CD4-positive, alpha-beta T cell treated with Interleukin-2 at 100 ng/mL for 4 hours (primary cell): ENCODE results near the gene MUC13.
"Not testable (repeated sequence)": the region's sequence is repeated elsewhere in the genome, so short reads cannot be mapped to it uniquely, and the experiment has no call there.

Source experiments
- DNase-seq: peaks from one replicate; pipeline ENCODE4 v3.0.0-alpha.2; 2020; ENCODE audit warnings: low spot score

MUC13 gene

DNA sequence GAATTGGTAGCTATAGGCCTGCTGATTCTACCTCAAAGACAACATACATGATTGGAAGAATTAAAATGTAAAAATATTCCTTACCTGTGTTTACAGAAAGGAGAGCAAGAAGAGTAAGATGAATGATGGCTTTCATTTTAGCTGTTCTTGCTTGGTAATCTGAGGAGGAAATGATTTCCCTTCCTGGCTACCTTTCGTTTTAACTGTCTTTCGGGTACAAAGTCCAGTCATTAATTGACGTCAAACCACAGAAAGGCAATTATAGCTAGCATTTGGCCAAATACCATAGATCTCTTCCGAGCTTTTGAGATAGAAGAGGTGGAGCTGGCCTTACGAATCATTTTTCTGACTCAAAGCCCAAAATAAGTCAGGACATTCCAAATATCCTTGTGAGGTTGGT lies at the start of gene MUC13:
Gene MUC13 (minus strand): TSS at position 175 of the 400 bp plus-strand sequence. CDS start 39 bp downstream, at position 136.
- DNase-seq = no peak

DNA sequence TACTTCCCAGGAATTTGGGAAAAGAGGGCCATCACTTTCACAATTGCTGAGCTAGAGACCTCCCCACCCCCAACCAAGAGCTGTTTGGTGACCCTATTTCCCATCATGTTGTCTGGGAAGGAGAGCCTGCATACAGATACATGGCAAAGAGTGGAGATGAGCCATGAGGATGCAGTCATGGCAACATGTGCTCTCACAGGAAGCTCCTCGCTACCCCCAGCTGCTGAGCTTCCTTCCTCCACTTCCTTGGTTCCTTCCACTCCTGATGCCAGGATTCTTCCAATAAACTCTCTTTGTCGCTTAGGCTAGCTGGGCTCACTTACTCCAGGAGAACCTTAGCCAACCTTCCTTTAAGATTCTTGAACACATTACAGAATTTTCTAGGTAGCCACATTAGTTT lies 48.3 kb upstream of the MUC13 start:
- no peak for DNase-seq

DNA sequence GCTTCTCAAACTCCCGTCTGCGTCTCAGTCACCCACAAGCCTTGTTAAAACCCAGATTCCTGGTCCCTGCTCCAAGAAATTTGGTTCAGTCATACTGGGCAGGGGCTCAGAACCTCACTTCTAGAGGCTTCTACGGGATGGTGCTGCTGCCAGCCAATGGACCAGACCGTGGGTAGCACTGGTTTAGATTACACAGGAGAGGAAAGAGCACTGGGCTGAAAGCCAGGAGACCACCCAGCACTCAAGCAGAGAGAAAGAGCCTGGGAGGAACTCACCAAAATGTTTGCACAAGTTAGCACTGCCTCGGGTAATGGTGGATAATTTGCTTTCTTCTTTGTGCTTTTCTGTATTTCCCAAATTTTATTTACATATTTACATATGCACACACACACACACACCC lies 46.9 kb upstream of the MUC13 start:
- DNase-seq = no peak

DNA sequence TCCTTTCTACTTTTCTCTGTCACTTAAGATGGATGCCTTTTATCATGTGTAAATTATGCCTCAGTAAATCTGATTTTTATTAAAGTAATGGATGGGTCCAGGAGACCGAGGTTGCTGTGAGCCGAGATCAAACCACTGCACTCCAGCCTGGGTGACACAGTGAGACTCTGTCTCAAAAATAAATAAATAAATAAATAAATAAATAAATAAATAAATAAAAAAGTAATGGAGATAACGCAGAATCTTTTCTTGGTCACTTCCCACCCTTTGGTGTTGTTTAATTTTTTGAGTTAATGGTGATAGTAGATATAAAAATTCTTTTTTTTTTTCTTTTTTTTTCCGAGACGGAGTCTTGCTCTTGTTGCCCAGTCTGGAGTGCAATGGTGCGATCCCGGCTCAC lies 44.1 kb upstream of the MUC13 start:
- DNase-seq = no peak

DNA sequence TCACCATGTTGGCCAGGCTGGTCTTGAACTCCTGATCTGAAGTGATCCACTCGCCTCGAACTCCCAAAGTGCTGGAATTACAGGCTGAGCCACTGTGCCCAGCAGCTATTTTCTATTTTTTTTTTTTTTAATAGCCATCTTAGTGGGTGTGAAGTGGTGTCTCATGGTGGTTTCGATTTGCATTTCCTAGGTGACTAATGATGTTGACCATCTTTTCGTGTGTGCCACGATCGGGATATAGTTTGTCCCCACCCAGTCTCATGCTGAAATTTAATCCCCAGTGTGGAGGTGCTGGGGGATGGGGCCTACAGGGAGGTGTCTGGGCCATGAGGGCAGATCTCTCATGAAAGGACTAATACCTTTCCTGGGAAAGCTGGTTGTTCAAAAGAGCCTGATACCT lies 41.8 kb upstream of the MUC13 start:
- DNase-seq = no peak

DNA sequence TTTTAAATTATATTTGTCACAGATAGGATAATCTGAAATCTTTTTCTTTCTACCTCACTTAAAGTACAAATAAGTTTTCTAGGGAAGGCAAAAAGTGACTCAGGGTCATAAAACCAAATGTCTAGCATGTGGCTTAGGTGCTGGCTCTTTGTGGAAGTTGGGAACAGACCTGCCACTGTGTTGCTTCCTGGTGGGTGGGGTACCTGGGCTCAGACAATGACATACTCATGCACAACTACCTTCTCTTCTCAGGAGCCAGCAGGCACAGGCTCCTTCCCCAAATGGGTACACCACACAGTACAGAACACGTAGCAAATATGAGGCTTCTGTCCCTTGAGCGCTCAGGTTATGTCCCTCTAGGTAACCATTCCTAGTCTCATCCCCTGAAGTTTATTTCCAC lies 40.1 kb upstream of the MUC13 start:
- DNase-seq = no peak

DNA sequence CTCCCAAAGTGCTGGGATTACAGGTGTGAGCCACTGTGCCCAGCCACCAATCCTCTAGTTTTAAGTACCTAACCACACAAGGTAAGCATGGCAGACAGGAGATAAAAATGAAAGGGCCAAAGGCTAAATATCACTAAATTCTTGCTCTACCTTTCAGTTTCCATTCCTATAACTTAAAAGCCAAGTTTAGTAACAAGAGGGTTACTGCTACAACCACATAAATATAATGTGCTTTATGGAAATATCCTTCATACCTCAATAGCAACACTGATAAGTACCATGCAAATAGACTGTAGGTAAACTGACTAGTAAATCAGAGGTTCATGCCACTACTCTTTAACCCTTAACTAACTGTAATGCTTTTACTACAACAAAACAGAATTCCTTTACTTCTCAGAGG lies 38.7 kb upstream of the MUC13 start:
- no peak for DNase-seq

DNA sequence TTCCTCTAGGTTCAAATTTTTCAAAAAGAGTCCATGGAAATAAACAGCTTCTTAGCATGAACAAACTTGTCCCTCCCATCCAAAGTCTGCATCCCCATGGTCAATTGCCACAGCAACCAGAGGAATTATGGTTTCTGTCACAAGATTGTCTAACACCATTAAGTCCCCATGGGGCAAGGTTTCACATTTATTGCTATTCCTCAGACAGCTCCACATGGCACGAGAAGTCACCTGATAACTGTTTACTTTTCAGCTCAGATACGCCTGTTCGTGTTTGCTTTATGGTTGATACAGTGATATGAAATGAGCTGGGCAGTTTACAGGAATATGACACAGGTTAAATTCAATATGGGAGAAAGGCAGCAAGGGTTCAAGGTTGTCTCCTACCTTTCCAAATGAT lies 37.9 kb upstream of the MUC13 start:
- DNase-seq = no peak

- DNase-seq = no peak
Observed at GRCh38 chr3:124969963-124970722, 35.6 kb upstream of the MUC13 start.

- no peak for DNase-seq
Observed at GRCh38 chr3:124969190-124969589, 34.6 kb upstream of the MUC13 start.

DNA sequence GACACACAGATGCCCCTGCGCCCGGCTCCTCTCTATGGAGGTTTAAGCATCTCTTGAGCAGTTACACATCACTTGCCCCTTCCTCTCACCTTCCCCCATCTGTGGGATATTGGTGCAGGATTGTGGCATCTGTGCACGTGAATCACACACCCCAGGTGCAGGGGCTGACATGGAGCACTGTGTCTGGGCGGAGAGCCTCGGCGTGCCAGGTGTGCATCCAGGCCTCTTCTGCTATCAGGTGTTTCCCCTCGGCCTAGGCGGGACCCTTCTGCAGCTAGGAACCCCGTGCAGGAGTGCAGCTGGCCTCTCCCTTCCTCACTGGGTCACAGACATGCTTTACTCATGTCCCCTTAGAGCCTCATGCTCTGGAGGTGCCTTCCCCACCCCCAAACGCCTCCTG lies 33.4 kb upstream of the MUC13 start:
- no peak for DNase-seq

- no peak for DNase-seq
Observed at GRCh38 chr3:124966521-124967445, 32.2 kb upstream of the MUC13 start.

DNA sequence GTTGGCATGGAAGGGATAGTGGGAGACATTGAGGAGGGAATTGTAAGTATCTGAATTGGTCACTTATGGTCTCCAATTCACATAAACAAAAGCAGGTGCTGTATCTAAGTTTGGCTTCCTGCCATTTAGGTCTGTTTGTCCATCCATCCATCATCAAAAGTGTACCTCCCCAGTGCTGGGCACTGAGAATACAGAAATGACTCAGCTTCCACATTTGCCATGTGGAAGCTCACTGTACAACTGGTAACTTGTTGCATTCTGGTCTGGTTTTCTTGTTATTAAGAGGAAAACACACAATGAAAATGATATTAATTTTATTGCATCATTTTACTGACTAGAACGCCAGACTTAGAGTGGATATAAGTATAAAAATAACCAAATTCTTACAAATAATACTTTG lies 30.9 kb upstream of the MUC13 start:
- no peak for DNase-seq

GRCh38 chr3:124964387-124964786 lies 29.8 kb upstream of the MUC13 start:
- DNase-seq = no peak

GRCh38 chr3:124963755-124964154 lies 29.2 kb upstream of the MUC13 start:
- no peak for DNase-seq

GRCh38 chr3:124962403-124962940 lies 27.9 kb upstream of the MUC13 start:
- no peak for DNase-seq

- DNase-seq = no peak
Observed at GRCh38 chr3:124960698-124961097, 26.1 kb upstream of the MUC13 start.

- no peak for DNase-seq
Observed at GRCh38 chr3:124960105-124960504, 25.6 kb upstream of the MUC13 start.

GRCh38 chr3:124957951-124958350 lies 23.4 kb upstream of the MUC13 start:
- not testable (repeated sequence) for DNase-seq

DNA sequence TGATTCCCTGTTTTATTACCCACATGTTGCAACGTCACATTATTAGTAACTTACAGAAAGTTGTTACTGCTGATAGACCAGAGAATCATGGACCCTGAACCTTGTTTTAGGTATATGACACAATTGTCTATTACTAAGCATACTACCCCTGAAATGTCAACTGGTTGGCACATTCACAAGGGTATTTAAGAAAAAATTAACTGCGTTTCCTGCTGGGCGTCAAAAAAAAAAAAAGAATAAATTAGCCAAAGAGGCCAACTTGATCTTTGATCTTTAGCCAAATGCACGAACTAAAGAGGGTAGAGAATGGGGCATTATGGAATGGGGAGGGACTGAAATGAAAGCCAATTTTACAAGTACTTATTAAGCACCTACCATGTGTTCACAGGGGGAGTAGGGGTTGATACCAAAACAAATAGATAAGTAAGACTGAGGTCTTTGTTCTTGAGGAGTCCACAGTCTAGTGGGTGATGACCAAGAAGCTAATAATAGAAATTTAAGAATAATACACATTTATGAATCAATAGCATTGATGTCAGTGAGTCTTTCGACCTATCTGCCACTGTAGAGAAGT lies 17.8 kb upstream of the MUC13 start:
- no peak for DNase-seq

- no peak for DNase-seq
Observed at GRCh38 chr3:124951511-124952281, 17.1 kb upstream of the MUC13 start.

- no peak for DNase-seq
Observed at GRCh38 chr3:124950026-124950425, 15.5 kb upstream of the MUC13 start.
